Measurements from ENCODE around the gene TAS2R13. TPM values are rescaled to one million over a fixed set of nuclear protein-coding genes. Genes with fewer than 3 reads are reported as not detected.

Gene TAS2R13
- total RNA-seq, 1 donor from 2014 or later: 2.0 TPM

- H3K27ac ChIP-seq: no peak overlapping the region
- no peaks in the 10 kb centered on the region for H3K27me3 ChIP-seq
- Mint-ChIP-seq H3K27ac (no peak overlapping the region), H3K4me1 (no peaks in the 10 kb centered on the region), H3K4me3 (no peak overlapping the region), H3K27me3 (ENCODE audit: insufficient read depth, low read depth) (peaks cover 8% of the 10 kb centered on the region), H3K36me3 (peaks cover 31% of the 10 kb centered on the region), H3K9me3 (peaks cover 46% of the 10 kb centered on the region)
- no peaks in the 10 kb centered on the region for H3K4me1 ChIP-seq
- no peak overlapping the region for H3K4me3 ChIP-seq
- no peak overlapping the region for H3K4me2 ChIP-seq
- peaks cover 4% of the 10 kb centered on the region for H3K9me3 ChIP-seq (ENCODE audit: low read depth)
- TF ChIP-seq EZH2phosphoT487 (IDR thresholded peaks at IDR 0.05) (no peak), EZH2 (IDR thresholded peaks at IDR 0.05) (no peak), CTCF (IDR thresholded peaks at IDR 0.05) (no peak)
- H3K36me3 ChIP-seq: peaks cover 14% of the 10 kb centered on the region
- H3F3A ChIP-seq (ENCODE audit: low read depth): no peaks in the 10 kb centered on the region
- no peak overlapping the region for H3K9ac ChIP-seq
- DNase-seq (ENCODE audit: low spot score): no peak
- no peaks in the 10 kb centered on the region for H4K20me1 ChIP-seq (ENCODE audit: low read depth)
- H2AFZ ChIP-seq (replicated peaks): no peak overlapping the region
- peaks cover 6% of the 10 kb centered on the region for H3K79me2 ChIP-seq (ENCODE audit: low read depth)
These were observed 8.4 kb downstream of the TAS2R13 start for GRCh38 chr12:10900972-10901371.

- DNase-seq (ENCODE audit: low spot score): no peak
- H3K79me2 ChIP-seq (ENCODE audit: low read depth): peaks cover 6% of the 10 kb centered on the region
- no peak overlapping the region for H3K27ac ChIP-seq
- H3K4me3 ChIP-seq: no peak overlapping the region
- H3K9me3 ChIP-seq (ENCODE audit: low read depth): peaks cover 4% of the 10 kb centered on the region
- H3K36me3 ChIP-seq: peaks cover 11% of the 10 kb centered on the region
- H3F3A ChIP-seq (ENCODE audit: low read depth): no peaks in the 10 kb centered on the region
- H3K27me3 ChIP-seq: no peaks in the 10 kb centered on the region
- no peak overlapping the region for H2AFZ ChIP-seq (replicated peaks)
- no peaks in the 10 kb centered on the region for H3K4me1 Mint-ChIP-seq
- no peaks in the 10 kb centered on the region for H4K20me1 ChIP-seq (ENCODE audit: low read depth)
- H3K9ac ChIP-seq: no peak overlapping the region
- H3K4me1 ChIP-seq: no peaks in the 10 kb centered on the region
- H3K36me3 Mint-ChIP-seq: peaks cover 29% of the 10 kb centered on the region
- H3K4me2 ChIP-seq: no peak overlapping the region
- TF ChIP-seq EZH2 (IDR thresholded peaks at IDR 0.05): no peak
- TF ChIP-seq CTCF (IDR thresholded peaks at IDR 0.05): no peak
- no peak for TF ChIP-seq EZH2phosphoT487 (IDR thresholded peaks at IDR 0.05)
- H3K9me3 Mint-ChIP-seq: peaks cover 46% of the 10 kb centered on the region
- no peak overlapping the region for H3K27ac Mint-ChIP-seq
- no peak overlapping the region for H3K4me3 Mint-ChIP-seq
- peaks cover 8% of the 10 kb centered on the region for H3K27me3 Mint-ChIP-seq (ENCODE audit: insufficient read depth, low read depth)
These were observed 8.8 kb downstream of the TAS2R13 start for GRCh38 chr12:10900530-10900929.

- peaks cover 18% of the 10 kb centered on the region for H3K36me3 Mint-ChIP-seq
- no peaks in the 10 kb centered on the region for H3K9me3 ChIP-seq (ENCODE audit: low read depth)
- H3K36me3 ChIP-seq: no peaks in the 10 kb centered on the region
- no peak overlapping the region for H3K4me3 Mint-ChIP-seq
- H3F3A ChIP-seq (ENCODE audit: low read depth): no peaks in the 10 kb centered on the region
- TF ChIP-seq EZH2phosphoT487 (IDR thresholded peaks at IDR 0.05): no peak
- no peak for TF ChIP-seq CTCF (IDR thresholded peaks at IDR 0.05)
- no peak for TF ChIP-seq EZH2 (IDR thresholded peaks at IDR 0.05)
- H3K27me3 ChIP-seq: no peaks in the 10 kb centered on the region
- H3K9ac ChIP-seq: no peak overlapping the region
- no peaks in the 10 kb centered on the region for H4K20me1 ChIP-seq (ENCODE audit: low read depth)
- H3K27me3 Mint-ChIP-seq (ENCODE audit: insufficient read depth, low read depth): peaks cover 7% of the 10 kb centered on the region
- H3K27ac ChIP-seq: no peak overlapping the region
- H3K4me3 ChIP-seq: no peak overlapping the region
- H3K4me1 Mint-ChIP-seq: no peaks in the 10 kb centered on the region
- no peak overlapping the region for H2AFZ ChIP-seq (replicated peaks)
- no peak overlapping the region for H3K4me2 ChIP-seq
- H3K27ac Mint-ChIP-seq: no peak overlapping the region
- DNase-seq (ENCODE audit: low spot score): no peak
- H3K79me2 ChIP-seq (ENCODE audit: low read depth): no peaks in the 10 kb centered on the region
- H3K9me3 Mint-ChIP-seq: peaks cover 13% of the 10 kb centered on the region
- no peaks in the 10 kb centered on the region for H3K4me1 ChIP-seq
These were observed 12.5 kb downstream of the TAS2R13 start for GRCh38 chr12:10896854-10897253.
